Stimulated activated CD4-positive, alpha-beta T cell treated with anti-CD3 and anti-CD28 coated beads, Interleukin-12 subunit alpha, Interleukin-12 subunit beta, amount 100 ng/mL, for 4 hours (primary cell): ENCODE results near the gene TMEM266.

Source experiments
- DNase-seq: peaks from one replicate; pipeline ENCODE4 v3.0.0-alpha.2; 2020

TMEM266 gene

DNA sequence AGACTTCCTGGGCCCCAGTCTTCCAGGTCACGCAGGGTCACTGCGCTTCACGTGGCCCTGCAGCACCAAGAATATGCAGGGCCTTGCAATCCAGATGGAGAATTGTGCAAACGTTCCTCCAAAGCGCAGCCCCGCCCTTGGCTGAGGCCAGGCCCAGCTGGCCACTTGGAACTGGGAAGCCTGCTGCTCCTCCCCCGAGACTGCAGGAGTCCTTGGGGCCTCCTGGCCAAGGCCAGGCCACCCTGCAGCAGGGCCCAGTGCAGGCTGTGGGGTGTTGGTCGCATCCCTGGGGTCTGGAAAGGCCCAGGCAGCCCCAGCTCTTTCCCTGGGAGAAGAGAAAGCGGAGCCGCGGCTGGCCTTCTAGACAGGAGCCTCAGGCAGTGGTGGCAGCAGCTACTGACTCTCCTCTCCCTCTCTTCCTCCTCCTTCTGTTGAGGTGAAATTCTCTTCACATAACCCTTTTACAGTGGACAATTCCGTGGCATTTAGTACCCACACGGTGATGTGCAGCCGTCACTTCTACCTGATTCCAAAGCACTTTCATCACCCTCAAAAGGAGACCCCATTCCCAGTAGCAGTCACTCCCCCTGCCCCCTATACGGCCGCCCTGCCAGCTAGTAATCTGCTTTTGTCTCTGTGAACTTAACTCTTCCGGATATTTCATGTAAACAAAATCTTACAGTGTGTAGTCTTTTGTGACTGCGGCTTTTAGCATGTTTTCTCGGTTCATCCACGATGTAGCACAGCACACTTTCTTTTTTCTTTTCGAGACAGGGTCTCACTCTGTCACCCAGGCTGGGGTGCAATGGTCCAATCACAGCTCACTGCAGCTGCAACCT, 103.9 kb downstream of the TMEM266 start:
- no peak for DNase-seq

DNA sequence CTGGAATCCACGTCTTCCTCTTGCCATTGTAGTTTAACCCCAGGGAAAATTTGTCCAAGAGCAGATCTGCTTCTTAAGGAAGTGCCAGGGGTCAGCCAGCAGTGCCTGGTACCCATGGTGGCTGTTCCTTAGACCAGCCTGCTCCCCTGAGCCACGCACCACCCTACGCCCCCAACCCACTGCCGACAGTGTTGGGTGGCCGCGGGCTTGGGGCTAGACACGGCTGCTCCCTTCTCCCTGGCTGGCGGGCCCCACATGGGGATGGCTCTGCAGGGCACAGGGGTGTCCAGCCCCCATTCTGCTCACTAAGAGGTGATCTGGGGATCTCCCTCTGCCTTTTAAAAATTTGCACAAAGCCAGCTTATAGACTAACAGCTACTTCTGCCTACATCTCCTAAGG, 104.8 kb downstream of the TMEM266 start:
- DNase-seq = no peak

DNA sequence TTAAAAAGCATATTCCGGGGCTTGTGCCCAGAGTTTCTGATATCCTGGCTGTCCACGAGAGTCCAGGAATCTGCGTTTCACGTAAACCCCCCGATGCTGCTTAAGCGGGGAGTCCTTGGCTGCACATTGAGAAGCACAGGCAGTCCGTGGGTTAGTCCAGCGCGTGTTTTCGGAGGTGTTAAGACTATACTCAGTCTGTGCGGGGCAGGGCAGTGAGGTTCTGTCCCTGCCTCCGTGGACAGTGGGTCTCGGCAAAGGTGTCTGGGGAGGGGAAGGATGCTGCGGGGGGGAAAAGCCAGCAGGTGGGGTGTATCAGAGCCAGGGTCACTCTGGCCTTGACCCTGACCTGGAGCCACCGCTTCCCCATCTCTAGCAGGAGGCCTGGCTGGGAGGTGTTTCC, 106.2 kb downstream of the TMEM266 start:
- DNase-seq = no peak

DNA sequence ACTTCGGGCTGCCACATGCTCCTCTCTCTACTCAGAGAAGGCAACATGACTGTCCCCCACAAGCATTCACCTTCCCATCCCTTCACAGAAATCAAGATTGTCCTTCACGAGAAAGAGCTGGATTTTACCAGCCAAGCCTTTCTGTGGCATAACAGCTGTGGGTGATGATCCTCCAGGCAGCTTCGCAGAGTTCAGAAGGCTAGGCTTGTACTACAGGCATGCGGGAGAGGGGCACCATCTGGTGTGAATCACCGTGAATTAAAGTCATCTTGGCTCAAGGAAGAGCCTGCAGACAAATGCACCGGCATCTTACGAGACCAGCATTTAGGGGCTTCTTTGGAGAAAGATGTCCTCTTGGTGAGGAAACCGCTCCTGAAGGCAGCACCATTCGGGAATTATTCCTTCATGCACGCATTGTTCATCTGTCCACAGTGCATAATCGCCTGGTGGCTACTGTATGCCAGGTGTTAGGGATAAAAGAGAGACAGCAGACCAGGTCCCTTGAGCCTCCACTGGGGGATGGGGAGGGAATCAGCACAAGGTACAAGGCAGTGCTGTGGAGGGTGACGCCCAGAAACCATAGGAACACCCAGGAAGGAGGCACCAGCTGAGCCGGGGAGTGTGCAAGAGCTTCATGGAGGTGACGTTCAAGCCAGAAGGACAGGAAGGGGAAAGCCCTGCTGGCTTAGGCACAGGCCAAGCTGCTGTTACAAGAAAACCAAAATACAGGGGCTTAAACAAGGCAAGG, 108.6 kb downstream of the TMEM266 start:
- DNase-seq = no peak

DNA sequence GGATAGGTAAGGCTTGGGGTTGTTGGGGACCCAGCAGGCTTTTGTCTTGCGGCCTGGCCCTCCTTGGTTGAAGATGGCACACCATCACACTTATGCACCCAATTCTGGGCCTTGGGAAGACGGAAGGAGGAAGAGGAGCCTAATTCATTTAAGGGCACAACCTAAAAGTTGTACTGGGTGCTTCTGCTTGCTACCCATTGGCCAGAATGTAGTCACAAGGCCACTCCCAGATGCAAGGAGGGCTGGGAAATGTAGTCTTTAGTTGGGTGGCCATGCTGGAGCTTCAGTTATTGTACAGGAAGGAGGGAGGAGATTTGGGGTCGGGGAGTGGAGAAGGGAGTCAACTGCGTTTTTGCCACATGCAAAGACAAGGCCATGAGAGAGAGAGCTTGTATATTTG, 109.2 kb downstream of the TMEM266 start:
- DNase-seq = no peak

DNA sequence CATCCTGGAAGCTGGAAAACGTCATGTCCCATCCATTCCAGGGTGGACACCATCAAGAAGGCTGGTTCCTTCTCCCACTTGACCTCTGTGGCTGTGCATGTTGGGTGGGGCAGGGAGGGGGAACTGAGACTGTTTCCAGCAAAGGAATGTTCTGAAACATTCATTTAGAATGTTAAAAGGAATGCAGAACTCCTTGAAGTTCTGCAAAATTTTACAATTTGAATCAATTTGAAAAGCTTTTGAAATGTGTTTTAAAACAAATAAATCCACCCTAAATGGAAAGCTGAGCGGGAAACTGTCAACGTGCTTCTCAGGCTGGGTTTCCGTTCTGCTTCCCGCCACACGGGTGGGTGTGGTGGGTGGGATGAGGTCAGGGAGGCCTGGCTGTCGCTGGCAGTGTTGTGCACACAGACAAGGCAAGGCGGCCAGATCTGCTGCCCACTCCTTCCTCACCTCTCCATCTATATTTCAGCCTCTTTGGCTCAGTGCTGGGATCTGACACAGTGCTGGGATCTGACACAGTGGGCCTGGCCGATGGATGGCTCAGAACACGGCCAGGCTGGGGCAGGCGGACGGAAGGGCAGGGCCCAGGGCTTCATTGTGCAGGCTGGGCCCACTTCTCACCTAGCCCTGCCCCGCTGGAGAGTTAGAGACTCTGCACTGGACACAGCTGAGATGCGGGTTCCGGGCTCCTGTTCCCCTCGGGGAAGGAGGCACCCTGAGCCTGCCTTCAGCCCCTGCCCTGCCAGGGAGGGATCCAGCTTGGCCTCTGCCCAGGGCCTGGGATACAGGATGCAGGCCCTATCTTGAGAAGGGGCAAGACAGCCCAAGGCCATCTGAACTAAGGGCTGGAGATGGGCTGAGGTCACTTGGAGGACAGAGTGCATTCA, 110.4 kb downstream of the TMEM266 start:
- DNase-seq = no peak

DNA sequence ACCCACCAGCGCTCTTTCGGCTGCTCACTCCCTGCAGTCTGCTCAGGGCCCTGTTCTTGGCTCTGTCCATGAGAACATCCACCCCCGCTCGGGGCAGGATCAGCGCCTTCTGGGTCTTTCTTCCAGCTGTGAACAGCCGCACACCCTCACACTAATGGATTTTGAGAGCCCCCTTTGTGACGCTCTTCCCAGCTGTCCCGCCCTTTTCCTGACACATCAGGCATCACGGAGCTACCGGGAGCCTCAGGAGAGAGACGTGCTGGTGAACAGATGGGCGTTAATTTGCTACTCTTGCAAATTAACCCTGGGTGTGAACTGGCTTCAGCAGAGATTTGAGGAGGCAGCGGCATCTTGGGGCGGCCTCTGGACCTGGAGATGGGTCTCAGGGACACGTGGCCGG, 113.0 kb downstream of the TMEM266 start:
- DNase-seq = no peak

DNA sequence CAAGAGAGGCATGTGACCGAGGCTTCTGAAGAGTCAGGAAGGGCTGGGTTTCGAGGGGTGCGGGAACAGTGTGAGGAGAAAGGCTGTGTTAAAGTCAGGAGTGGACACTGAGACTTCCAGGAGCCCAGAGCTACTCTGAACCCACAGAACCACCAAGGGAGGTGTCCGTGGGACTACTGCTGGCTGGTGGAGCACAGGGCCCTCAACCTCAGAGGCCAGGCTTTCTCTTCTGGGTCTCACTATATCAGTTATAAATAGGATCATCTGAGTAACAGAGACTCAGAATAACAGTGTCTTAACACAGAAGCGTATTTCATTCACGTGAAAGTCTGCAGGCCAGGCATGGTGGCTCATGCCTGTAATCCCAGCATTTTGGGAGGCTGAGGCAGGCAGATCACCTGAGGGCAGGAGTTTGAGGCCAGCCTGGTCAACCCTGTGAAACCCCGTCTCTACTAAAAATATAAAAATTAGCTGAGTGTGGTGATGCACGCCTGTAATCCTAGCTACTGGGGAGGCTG, 113.6 kb downstream of the TMEM266 start:
- no peak for DNase-seq

DNA sequence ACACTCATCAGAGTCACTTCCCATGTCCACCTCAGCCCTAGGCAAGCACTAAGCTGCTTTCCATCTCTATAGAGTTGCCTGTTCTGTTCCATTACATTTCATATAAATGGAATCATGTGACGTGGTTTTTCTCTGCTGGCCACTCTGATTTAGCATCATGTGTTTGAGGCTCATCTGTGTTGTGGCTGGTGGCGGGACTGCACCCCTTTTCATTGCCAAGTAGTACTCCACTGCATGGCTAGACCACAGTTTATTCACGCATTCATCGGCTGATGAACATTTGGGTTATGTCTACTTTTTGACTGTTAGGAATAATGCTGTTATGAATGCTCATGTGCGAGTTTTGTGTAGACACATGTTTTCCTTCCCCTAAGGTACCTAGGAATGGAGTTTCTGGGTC, 114.9 kb downstream of the TMEM266 start:
- DNase-seq = no peak

DNA sequence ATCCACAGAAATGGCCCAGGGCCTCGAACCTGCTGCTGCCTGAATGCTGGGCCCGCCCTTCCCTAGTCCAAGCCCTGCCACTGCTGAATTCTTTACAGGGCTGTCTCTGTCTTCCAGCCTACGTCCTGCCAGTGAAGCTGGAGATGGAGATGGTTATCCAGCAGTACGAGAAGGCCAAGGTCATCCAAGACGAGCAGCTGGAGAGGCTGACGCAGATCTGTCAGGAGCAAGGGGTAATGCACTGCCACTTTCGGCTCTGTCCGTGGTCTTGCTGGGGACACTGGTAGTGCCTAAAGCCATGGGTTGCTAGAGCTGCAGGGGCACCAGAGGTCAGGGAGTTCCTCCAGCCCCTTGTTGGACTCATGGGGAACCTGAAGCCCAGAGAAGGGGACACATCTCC, 115.7 kb downstream of the TMEM266 start:
- DNase-seq = no peak

DNA sequence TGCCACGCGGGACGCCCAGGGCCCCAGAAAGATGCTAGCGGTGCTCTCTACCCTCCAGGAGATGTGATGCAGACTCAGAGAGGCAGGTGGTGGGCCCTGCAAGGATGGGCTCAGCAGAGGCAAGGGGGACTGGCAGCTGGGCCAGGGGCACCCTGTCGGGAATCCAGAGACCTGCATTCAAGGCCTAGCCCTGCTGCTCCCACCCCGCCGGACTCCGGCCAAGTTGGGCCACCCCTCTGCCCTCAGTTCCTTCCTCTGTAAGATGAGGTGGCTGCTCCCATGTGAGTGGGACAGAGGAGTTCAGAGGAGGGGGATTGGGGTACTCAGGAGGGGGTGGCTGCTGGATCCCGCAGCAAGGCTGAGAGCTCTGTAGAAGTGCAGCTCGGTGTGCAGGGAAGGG, 116.3 kb downstream of the TMEM266 start:
- no peak for DNase-seq

DNA sequence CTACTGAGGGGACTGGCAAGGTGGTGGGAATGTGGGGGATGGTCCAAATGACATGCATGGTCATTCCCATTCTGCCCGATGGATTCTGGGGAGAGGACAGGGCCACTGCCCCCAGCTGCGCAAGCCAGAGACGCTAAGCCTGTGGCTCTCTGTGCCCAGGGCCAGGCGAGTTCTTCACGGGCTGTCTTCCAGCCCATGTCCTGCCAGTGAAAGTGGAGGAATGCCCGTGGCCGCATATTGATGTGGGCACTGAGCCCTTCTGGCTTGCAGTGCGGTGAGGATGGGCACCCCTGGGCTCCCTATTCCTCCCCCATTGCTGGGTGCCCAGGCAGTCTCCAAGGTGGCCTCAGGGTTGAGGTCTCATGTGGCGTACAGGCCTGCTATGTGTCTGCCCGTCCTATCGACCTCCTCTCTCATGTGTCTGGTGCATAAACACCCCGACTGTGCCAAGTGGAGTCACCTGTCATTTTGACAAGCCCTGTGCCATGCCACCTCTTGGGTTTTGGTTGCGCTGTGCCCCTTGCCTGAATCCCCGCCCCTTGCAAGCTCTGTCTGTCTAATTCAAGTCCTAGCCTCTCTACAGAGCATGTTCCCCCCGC, 116.8 kb downstream of the TMEM266 start:
- DNase-seq = no peak

DNA sequence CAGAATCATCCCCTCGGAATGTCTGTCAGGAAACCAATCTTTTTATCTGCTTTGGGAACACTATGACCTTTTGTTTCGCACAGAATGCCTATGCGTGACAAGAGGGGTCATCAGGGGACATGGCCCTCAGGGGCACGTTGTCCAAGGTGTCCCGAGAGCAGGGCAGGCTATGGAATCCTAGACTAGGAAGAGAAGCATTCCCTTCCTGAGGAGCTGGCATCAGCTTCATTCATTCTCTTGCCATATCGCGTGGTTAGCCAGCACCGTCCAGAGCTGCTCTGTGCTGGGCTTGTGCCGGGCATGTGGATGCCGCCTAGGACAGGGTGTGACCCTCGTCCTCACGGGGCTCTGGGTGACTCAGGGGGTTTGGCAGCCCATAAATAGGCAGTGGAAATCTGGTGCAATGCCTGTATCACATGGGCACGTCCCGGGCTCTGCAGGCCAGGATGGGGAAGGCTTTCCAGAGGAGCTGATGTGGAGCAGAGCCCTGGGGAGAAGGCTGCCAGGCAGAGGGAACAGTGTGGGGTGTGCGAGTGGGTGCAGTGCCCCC, 117.8 kb downstream of the TMEM266 start:
- no peak for DNase-seq

DNA sequence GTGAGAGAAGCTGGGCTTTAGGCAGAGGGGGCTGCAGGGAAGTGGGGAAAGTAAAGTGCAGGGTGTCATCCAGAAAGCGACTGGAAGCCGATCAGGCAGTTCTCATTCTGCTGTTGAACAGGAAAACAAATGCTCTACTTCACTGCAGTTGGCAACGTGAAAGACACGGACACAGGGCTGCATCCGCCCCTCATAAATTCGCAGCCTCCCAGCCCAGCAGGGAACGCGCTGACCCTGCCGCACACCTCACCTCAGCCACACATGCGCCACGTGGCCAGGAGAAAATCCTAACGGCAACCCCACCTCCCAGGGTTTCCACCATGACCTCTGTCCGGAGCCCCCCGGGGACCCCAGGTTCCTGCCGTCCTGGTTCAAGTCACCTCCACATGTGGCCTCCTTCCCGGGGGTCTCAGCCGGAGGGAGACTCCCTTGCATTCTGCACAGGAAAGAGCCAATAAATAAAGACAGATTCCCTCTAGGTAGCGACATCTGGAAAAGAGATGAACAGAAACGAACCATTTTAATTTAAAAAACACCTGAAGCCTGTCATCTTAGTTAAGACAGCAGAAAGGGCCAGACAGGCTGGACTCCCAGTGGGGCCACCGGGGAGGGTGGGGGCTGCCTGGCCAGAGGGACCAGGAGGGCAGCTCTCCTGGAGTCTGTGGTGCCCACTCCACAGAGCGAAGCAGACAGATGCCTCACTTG, 118.7 kb downstream of the TMEM266 start:
- DNase-seq = no peak

DNA sequence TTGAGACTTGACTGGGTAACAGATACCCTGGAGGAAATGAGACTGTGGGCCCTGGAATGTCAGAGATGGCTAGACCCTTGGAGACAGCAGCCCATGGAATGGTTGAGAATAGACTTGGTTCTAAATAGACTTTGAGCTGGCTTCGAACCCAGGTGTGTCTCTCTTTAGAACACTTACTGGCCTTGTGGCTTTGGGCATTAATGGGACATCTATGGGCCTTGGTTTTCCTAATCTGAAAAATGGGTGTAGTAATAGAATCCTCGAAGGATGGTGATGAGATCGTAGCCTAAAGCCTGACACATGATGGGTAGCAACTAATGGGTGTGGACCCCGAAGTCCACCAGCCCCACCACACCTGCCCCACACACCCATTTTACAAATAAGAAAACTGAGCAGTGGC, 119.2 kb downstream of the TMEM266 start:
- no peak for DNase-seq

DNA sequence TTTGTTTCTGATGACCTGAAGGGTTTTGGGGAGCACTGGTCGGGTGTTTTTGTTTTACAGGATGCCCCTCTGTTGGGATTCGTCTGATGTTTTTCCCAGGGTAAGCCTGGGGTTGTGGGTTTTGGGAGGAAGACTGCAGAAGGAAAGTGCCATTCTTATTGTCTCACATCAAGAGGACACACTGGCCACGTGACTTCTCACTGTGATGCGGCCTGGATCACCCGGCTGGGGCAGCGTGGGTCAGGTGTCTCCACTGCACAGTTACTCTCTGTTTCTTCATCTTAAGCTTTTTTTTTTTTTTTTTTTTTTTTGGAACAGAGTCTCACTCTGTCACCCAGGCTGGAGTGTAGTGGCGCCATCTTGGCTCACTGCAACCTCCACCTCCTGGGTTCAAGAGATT, 120.5 kb downstream of the TMEM266 start:
- no peak for DNase-seq

DNA sequence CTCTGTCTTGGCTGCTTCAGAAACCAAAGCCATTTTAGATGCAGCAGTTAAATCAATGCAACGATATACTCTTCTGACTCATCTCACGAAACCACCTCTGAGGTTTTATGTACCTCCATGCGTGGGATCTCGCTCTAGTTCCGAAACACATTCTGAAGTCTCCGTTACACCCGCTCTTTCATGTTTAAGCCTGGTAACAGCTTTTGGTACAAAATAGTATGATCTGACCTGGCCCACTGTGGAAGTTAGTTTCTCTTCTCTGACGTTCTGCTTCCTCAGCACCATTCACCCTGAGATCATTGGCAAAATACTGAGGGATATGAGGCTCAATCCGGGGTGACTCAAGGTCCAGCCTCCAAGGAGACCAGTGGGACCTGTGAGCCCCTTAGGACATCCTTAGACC, 121.9 kb downstream of the TMEM266 start:
- no peak for DNase-seq

DNA sequence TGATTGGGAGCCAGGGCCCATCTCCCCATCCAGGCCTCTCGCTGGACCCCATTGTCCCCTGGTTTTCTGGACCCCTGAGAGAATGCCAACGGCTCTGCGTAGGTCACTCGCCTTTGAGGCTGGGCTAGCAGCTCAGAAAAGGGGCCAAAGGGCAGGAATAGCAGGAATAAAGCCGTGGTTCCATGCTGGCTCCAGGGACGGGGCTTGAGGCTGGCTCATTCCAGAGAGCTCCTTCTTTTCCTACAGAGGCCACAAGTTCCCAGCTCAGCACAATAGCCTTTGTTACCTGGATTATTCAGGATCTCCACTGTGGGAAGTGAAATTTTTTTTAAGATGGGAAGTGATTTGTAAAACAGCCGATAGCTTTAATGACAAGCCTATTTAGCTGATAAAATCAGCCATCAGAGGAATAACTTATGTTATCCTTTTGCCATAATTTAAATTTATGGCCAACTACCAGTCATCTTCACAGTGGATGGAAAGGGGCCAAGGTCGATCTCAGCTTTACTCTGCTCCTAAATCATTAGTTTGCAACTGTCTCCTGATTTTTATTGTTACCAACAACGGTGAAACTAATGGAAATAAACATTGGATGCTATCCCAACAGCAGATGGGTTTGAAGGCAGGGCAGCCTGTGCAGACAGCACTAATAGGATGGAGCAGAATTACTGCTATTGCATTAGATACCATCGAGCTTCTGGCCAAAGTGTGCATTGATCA, 124.3 kb downstream of the TMEM266 start:
- no peak for DNase-seq

DNA sequence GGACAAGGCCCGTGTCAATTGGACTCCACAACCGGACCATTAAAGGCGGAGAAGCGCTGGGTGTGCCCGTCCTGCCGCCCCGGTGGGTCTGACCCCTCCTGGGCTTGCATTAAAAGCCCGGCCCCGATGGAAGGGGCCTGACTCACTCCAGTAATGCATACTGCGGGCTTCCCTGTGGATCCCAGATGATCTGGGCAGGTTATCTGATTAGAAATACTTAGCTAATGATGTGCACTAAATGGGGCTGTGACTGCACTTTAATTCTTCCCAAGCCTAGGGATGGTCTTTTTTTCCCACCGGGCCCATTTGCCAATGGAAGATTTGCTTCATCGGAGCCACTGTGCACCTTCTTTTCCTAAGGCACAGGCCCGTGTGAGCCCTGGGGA, 124.9 kb downstream of the TMEM266 start:
- no peak for DNase-seq

DNA sequence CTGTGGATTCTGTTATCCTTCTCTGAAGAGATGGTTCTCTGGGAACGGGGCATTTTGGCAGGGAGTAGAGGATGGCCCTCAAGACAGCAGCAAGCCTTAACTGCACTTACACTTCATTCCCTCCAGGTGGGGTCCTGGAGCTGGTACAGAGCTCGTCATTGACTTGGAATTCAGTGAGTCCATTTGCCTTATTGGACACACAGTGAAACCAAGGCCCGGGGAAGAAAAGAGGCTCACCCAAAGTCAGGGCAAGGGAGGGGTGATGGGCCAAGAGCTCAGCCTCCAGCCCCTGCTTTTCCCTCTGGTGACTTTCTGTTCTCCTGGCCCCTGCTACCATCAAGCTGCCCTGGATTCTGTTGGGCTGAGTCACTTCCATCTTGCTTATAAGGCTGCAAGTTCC, 125.9 kb downstream of the TMEM266 start:
- DNase-seq = no peak

DNA sequence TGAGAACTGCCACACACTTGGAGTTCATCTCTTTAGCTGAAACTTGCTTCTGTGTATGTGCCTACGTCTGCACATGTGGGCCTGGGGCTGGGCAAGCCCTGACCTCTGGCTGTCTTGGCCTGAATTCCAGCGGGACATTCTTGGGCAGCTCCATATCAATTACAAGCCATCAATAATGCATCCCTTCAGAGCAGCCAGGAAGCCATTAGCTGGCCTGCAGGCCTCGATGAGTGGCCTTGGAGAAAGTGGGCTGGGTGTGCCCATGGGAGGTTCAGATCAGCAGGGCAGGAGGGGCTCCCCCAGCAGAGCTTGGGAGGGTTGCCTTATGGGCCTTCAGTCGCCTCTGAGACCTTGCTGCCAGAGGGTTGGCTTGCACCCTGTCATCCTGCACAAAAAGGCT, 127.4 kb downstream of the TMEM266 start:
- DNase-seq = no peak
